GM12892 (cell line): ENCODE data around the gene SLC29A3.

Experiments
- POLR2A ChIP-seq: IDR thresholded peaks from 2 replicates; pipeline ENCODE4 v1.6.1; 2011; ENCODE audit warnings: low read depth, low read length, control low read depth
- POLR2AphosphoS5 ChIP-seq: IDR thresholded peaks from 2 replicates; pipeline ENCODE4 v1.6.1; 2011; ENCODE audit warnings: low read depth, low read length, control low read depth

DNA sequence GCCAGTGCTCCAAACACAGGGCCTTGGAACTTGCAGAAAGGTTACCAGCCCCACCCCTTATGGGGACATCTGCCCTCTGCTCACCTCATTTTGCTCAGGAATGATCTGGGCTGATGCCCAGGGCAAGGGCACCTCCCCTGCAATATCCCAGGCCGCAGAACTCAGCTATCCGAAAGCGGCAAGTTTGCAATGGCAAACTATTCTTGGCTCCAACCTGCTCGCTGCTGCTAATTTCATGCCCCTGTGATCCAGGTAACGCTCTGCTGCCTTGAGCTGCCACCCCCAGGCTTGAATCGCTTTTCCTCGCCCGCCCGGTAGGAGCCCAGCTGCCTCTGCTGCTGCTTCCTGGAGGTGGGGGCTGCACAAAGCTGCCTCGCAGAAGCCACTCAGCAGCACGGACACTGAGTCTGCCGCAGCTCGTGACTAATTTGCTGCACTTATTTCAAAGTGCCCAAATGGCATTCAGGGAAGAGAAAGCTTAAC lies 18.2 kb downstream of the SLC29A3 start:
- TF ChIP-seq POLR2AphosphoS5 (no peak), POLR2A (no peak)
